ENCODE measurements around the gene GMPPB. TPM values are rescaled to one million over a fixed set of nuclear protein-coding genes. Genes with fewer than 3 reads are reported as not detected.

The GMPPB gene
- total and polyA plus RNA-seq, 11 donors: 7.6 to 53.7 (median 13.7) TPM

GRCh38 chr3:49716169-49716568, 7.6 kb downstream of the GMPPB start:
- DNase-seq (peak in 2 of 5 donors; percentile 16 to 34), ATAC-seq (no peak)
- peaks cover under 1 to 59% (median 30%) of the 10 kb centered on the region in 9 donors for H3K36me3 ChIP-seq
- no peaks in the 10 kb centered on the region for H3K9me3 ChIP-seq
- intact Hi-C loops (cut with DNase I): loop anchor here in 2 of 10 donors (10.0 kb wide), 2 partner anchors 119 to 189 kb away; partner anchors contain the start of gene MST1R (in 1 of the 2)
- H3K27ac ChIP-seq: no peak overlapping the region
- no peak overlapping the region for H3K4me3 ChIP-seq
- H3K4me1 ChIP-seq: peaks cover 6 to 23% (median 12%) of the 10 kb centered on the region in 12 donors
- TF ChIP-seq CTCF (IDR thresholded peaks at IDR 0.05): no peak
- no peak for TF ChIP-seq POLR2A (IDR thresholded peaks at IDR 0.05)
- WGBS, 4 donors: 94 to 96% (median 95%) methylated on average over 3 to 7 of the region's 7 CpGs; no CpG with 5 or more reads in 1 of the 4 donors
- no peaks in the 10 kb centered on the region for H3K27me3 ChIP-seq

GRCh38 chr3:49715611-49716121, 8.1 kb downstream of the GMPPB start:
- DNase-seq: peak in 2 of 5 donors; percentile 27 to 44
- no peak for ATAC-seq
- peaks cover 0 to 56% (median 28%) of the 10 kb centered on the region in 9 donors for H3K36me3 ChIP-seq
- H3K4me3 ChIP-seq: no peak overlapping the region
- TF ChIP-seq POLR2A (IDR thresholded peaks at IDR 0.05) (no peak), CTCF (IDR thresholded peaks at IDR 0.05) (no peak)
- intact Hi-C loops (cut with DNase I): loop anchor here in 2 of 10 donors (10.0 kb wide), 2 partner anchors 119 to 189 kb away; partner anchors contain the start of gene MST1R (in 1 of the 2)
- no peaks in the 10 kb centered on the region for H3K9me3 ChIP-seq
- peaks cover 6 to 23% (median 12%) of the 10 kb centered on the region in 12 donors for H3K4me1 ChIP-seq
- no peaks in the 10 kb centered on the region for H3K27me3 ChIP-seq
- H3K27ac ChIP-seq: no peak overlapping the region
- WGBS, 4 donors: 91 to 94% (median 93%) methylated on average over 6 to 13 of the region's 13 CpGs

GRCh38 chr3:49714728-49715550, 8.8 kb downstream of the GMPPB start:
- no peak overlapping the region for H3K4me3 ChIP-seq
- ATAC-seq: no peak
- TF ChIP-seq CTCF (IDR thresholded peaks at IDR 0.05): no peak
- no peak for TF ChIP-seq POLR2A (IDR thresholded peaks at IDR 0.05)
- H3K4me1 ChIP-seq: peaks cover 6 to 17% (median 12%) of the 10 kb centered on the region in 12 donors
- no peaks in the 10 kb centered on the region for H3K9me3 ChIP-seq
- H3K27ac ChIP-seq: no peak overlapping the region
- H3K27me3 ChIP-seq: no peaks in the 10 kb centered on the region
- peak in 2 of 5 donors; percentile 14 to 52 for DNase-seq
- intact Hi-C loops (cut with DNase I): loop anchor here in 2 of 10 donors (10.0 kb wide), 2 partner anchors 120 to 190 kb away; partner anchors contain the start of gene MST1R (in 1 of the 2)
- peaks cover 0 to 56% (median 26%) of the 10 kb centered on the region in 9 donors for H3K36me3 ChIP-seq
- WGBS, 4 donors: 84 to 93% (median 89%) methylated on average over 3 to 13 of the region's 13 CpGs

Data from heart left ventricle (tissue), 16 donors.